ENCODE results near the gene SPCS2.

- no peak for TF ChIP-seq CTCF (IDR thresholded peaks at IDR 0.05)
- no peak for TF ChIP-seq POLR2A (IDR thresholded peaks at IDR 0.05)
Measured at GRCh38 chr11:74966651-74967050, 17.6 kb downstream of the SPCS2 start.
